NCI-H82 treated with DMSO at 0.1 percent for 48 hours (cell line): ENCODE results near the gene EXOC6B.
"Not testable (repeated sequence)": the region's sequence is repeated elsewhere in the genome, so short reads cannot be mapped to it uniquely, and the experiment has no call there.

Experiments used
- DNase-seq: peaks from one replicate; lab custom pipeline; 2025; ENCODE audit not compliant: unreplicated experiment; lab: John Stamatoyannopoulos, UW

The EXOC6B gene

GRCh38 chr2:72555943-72556342, 269.9 kb downstream of the EXOC6B start:
- DNase-seq: no peak

GRCh38 chr2:72555363-72555762, 270.5 kb downstream of the EXOC6B start:
- not testable (repeated sequence) for DNase-seq

GRCh38 chr2:72554910-72555309, 270.9 kb downstream of the EXOC6B start:
- not testable (repeated sequence) for DNase-seq

GRCh38 chr2:72554381-72554780, 271.5 kb downstream of the EXOC6B start:
- no peak for DNase-seq

- DNase-seq: no peak
Measured at GRCh38 chr2:72548081-72548764, 277.6 kb downstream of the EXOC6B start.

GRCh38 chr2:72545790-72546189, 280.0 kb downstream of the EXOC6B start:
- DNase-seq: no peak

- no peak for DNase-seq
Measured at GRCh38 chr2:72544554-72544953, 281.3 kb downstream of the EXOC6B start.

- no peak for DNase-seq
Measured at GRCh38 chr2:72543497-72544216, 282.2 kb downstream of the EXOC6B start.

GRCh38 chr2:72539071-72539552, 286.7 kb downstream of the EXOC6B start:
- no peak for DNase-seq

- DNase-seq: no peak
Measured at GRCh38 chr2:72538486-72538885, 287.3 kb downstream of the EXOC6B start.

- DNase-seq: not testable (repeated sequence)
Measured at GRCh38 chr2:72535586-72535985, 290.2 kb downstream of the EXOC6B start.

- DNase-seq: no peak
Measured at GRCh38 chr2:72533765-72534164, 292.1 kb downstream of the EXOC6B start.

- DNase-seq: no peak
Measured at GRCh38 chr2:72527424-72527823, 298.4 kb downstream of the EXOC6B start.

- DNase-seq: no peak
Measured at GRCh38 chr2:72526623-72527022, 299.2 kb downstream of the EXOC6B start.

- DNase-seq: no peak
Measured at GRCh38 chr2:72524071-72524470, 301.8 kb downstream of the EXOC6B start.

GRCh38 chr2:72515696-72516095, 310.1 kb downstream of the EXOC6B start:
- no peak for DNase-seq

- no peak for DNase-seq
Measured at GRCh38 chr2:72513011-72513410, 312.8 kb downstream of the EXOC6B start.

GRCh38 chr2:72512376-72512775, 313.5 kb downstream of the EXOC6B start:
- no peak for DNase-seq

- DNase-seq: no peak
Measured at GRCh38 chr2:72511906-72512305, 313.9 kb downstream of the EXOC6B start.

- DNase-seq: no peak
Measured at GRCh38 chr2:72497763-72498162, 328.1 kb downstream of the EXOC6B start.

- DNase-seq: no peak
Measured at GRCh38 chr2:72496479-72496878, 329.4 kb downstream of the EXOC6B start.

GRCh38 chr2:72494392-72494791, 331.4 kb downstream of the EXOC6B start:
- no peak for DNase-seq
